ENCODE data around the gene GAS7. TPM values are rescaled to one million over a fixed set of nuclear protein-coding genes. Genes with fewer than 3 reads are reported as not detected.

GAS7 gene
- total RNA-seq, 2 experiments from 2014 or later: 0.60 to 1.3 TPM

DNA sequence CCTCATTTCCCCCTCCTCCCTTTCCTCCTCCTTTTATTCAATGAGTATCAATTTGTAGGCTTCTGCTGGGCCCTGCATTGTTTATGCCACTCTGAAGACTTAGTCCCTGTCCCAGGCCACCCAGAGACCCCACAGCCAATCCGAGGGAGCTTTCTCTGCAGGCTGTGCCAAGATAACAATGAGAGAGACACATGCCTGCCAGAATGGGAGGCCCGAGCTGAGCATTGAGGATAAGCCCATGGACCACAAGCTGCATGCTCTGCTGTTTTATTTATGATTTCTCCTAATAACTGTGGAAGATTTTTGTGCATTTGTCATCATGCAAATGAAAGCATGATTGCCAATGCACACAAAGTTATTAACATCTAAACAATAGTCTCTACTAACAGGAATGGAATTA lies 296.3 kb downstream of the GAS7 start:
- Mint-ChIP-seq H3K36me3 (ENCODE audit: low read depth) (no peaks in the 10 kb centered on the region), H3K27me3 (peaks cover 17% of the 10 kb centered on the region), H3K9me3 (ENCODE audit: low read depth) (no peaks in the 10 kb centered on the region), H3K4me1 (no peaks in the 10 kb centered on the region), H3K4me3 (no peak overlapping the region), H3K27ac (no peak overlapping the region)
- ATAC-seq: no peak
- CTCF ChIA-PET: no interaction called here
- POLR2A ChIA-PET: no interaction called here
- DNase-seq: no peak
- intact Hi-C loops (cut with DNase I, micrococcal nuclease): no loop called here

DNA sequence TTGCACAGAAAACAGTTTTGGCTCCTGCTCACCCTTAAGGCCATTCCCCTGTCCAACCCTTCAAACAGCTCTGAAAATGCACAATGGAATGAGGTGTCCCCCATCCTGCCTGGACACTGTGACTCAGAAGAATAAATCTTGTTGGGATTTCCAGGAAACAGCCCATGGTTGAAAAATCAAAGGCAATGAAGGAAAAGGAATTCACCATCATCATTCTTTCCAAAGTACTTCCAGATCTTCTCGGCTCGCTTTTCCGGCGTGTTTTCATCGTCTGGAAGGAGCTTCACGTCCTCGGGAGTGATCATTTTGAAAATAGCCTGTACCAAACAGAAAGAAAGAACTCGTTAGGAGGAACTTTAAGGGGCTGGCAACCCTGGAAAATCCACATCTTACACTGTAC lies 297.6 kb downstream of the GAS7 start:
- DNase-seq (no peak), ATAC-seq (no peak)
- no peaks in the 10 kb centered on the region for H3K36me3 Mint-ChIP-seq (ENCODE audit: low read depth)
- H3K9me3 Mint-ChIP-seq (ENCODE audit: low read depth): no peaks in the 10 kb centered on the region
- ChIA-PET CTCF (no interaction called here), POLR2A (no interaction called here)
- H3K4me3 Mint-ChIP-seq: no peak overlapping the region
- no peaks in the 10 kb centered on the region for H3K4me1 Mint-ChIP-seq
- intact Hi-C loops (cut with DNase I, micrococcal nuclease): no loop called here
- H3K27me3 Mint-ChIP-seq: peaks cover 15% of the 10 kb centered on the region
- H3K27ac Mint-ChIP-seq: no peak overlapping the region

DNA sequence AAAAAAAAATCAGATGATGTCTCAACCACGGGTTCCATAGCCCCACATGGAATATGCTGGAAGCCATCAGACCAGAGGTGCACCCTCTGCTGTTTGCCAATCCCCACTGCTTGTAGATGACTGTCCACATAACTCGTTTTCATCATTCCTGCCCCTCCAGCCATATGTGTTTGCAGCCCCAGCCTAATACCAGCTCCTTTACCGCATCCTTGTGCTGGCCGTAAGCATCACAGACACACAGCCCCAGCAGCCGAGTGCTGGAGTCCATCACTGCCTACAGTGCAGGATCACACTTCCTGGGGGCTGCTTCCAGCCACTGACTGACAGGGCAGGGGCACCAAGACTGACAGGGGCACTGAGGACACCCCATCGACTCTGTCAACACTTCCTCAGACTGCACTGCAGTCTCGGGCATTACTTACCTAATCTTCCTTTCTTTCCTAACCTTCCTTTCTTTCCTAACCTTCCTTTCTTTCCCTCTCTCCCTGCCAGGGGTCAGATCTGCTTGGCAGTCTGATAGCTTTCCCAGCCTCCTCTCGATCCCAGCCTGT lies 298.3 kb downstream of the GAS7 start:
- intact Hi-C loops (cut with DNase I, micrococcal nuclease): no loop called here
- CTCF ChIA-PET: no interaction called here
- peaks cover 12% of the 10 kb centered on the region for H3K27me3 Mint-ChIP-seq

DNA sequence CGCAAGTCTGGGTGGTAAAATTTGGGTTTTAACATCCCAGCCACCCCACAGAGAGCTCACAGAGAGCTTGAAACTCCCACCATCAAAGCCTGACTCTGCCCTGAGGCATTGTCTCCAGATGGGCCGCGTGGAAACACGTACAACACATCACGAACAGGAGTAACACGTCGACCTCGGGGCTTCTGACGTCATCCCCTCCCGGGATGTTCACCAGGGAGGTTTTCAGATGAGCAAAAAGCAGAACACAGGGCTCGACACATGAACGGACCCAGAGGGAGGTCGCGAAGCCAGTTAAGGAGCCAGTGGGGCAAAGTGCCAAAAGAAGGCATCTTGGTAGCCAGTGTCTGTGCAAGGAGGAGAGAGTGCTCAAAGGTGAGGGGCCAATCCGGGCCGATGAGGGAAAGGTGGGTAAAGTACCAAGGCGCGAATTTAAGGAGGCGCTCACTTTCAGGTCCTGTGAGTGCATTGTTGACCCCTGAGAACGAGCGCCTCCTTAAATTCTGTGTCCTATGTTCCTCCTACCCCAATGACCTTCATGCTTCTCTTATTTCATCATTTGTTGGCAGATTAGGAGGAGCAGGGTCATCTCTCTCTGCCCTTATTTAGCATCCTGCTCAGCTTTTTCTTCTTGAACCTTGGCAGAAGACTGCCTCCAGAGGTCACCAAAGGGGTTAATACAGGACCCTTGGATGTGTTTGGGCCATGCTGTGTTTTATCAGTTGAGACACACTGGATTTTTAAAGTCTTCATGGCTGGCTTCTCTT lies 298.9 kb downstream of the GAS7 start:
- DNase-seq (no peak), ATAC-seq (no peak)
- intact Hi-C loops (cut with DNase I, micrococcal nuclease): no loop called here
- H3K4me3 Mint-ChIP-seq: no peak overlapping the region
- peaks cover 14% of the 10 kb centered on the region for H3K27me3 Mint-ChIP-seq
- no peaks in the 10 kb centered on the region for H3K36me3 Mint-ChIP-seq (ENCODE audit: low read depth)
- H3K9me3 Mint-ChIP-seq (ENCODE audit: low read depth): no peaks in the 10 kb centered on the region
- no peaks in the 10 kb centered on the region for H3K4me1 Mint-ChIP-seq
- H3K27ac Mint-ChIP-seq: no peak overlapping the region
- ChIA-PET POLR2A (interaction anchor here (0.6 kb wide), 1 partner anchor 23 kb away, joined by 5 read pairs; no protein-coding TSS in a partner anchor), CTCF (no interaction called here)

More for the DNA sequence above, 298.3 kb downstream of the GAS7 start:
- ATAC-seq (no peak), DNase-seq (no peak)
- Mint-ChIP-seq H3K9me3 (ENCODE audit: low read depth) (no peaks in the 10 kb centered on the region), H3K27ac (no peak overlapping the region), H3K36me3 (ENCODE audit: low read depth) (no peaks in the 10 kb centered on the region), H3K4me3 (no peak overlapping the region), H3K4me1 (no peaks in the 10 kb centered on the region)
- POLR2A ChIA-PET: no interaction called here

GRCh38 chr17:9898812-9899211 lies 299.6 kb downstream of the GAS7 start:
- intact Hi-C loops (cut with DNase I, micrococcal nuclease): no loop called here
- Mint-ChIP-seq H3K9me3 (ENCODE audit: low read depth) (no peaks in the 10 kb centered on the region), H3K36me3 (ENCODE audit: low read depth) (no peaks in the 10 kb centered on the region), H3K27me3 (peaks cover 17% of the 10 kb centered on the region), H3K27ac (no peak overlapping the region), H3K4me3 (no peak overlapping the region), H3K4me1 (no peaks in the 10 kb centered on the region)
- ATAC-seq (no peak), DNase-seq (no peak)
- POLR2A ChIA-PET: no interaction called here
- CTCF ChIA-PET: no interaction called here

- POLR2A ChIA-PET: no interaction called here
- Mint-ChIP-seq H3K4me3 (no peak overlapping the region), H3K27me3 (peaks cover 18% of the 10 kb centered on the region), H3K9me3 (ENCODE audit: low read depth) (no peaks in the 10 kb centered on the region), H3K27ac (no peak overlapping the region), H3K4me1 (no peaks in the 10 kb centered on the region), H3K36me3 (ENCODE audit: low read depth) (no peaks in the 10 kb centered on the region)
- intact Hi-C loops (cut with DNase I, micrococcal nuclease): no loop called here
- DNase-seq (no peak), ATAC-seq (no peak)
- CTCF ChIA-PET: no interaction called here
Measured at GRCh38 chr17:9897372-9897968, 300.9 kb downstream of the GAS7 start.

GRCh38 chr17:9895923-9896322 lies 302.5 kb downstream of the GAS7 start:
- DNase-seq (no peak), ATAC-seq (no peak)
- Mint-ChIP-seq H3K9me3 (ENCODE audit: low read depth) (no peaks in the 10 kb centered on the region), H3K4me1 (no peaks in the 10 kb centered on the region), H3K27ac (no peak overlapping the region), H3K36me3 (ENCODE audit: low read depth) (no peaks in the 10 kb centered on the region), H3K4me3 (no peak overlapping the region), H3K27me3 (peaks cover 15% of the 10 kb centered on the region)
- ChIA-PET CTCF (no interaction called here), POLR2A (no interaction called here)
- intact Hi-C loops (cut with DNase I, micrococcal nuclease): no loop called here

DNA sequence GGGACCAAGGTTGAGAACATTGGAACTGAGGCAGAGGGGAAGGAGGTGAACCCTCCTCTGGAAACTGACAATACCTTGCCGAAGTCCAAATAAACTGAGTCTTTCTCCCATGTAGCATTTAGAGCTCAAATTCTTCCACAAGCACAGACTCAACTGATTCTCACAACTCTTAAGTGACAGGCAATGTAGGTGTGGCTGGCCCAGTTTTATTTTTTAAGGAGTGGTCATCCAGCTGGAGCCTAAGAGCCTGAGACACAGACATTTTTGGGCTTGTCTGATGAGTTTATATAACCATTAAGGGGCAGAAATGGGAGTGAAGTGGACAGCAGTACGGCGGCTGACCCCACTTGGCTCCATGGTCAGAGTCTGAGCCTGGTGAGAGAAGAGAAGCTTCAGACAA lies 304.2 kb downstream of the GAS7 start:
- ChIA-PET CTCF (interaction anchor here (0.9 kb wide), 1 partner anchor 36 kb away, joined by 4 read pairs; no protein-coding TSS in a partner anchor), POLR2A (no interaction called here)
- H3K9me3 Mint-ChIP-seq (ENCODE audit: low read depth): no peaks in the 10 kb centered on the region
- DNase-seq: no peak
- intact Hi-C loops (cut with DNase I, micrococcal nuclease): no loop called here
- ATAC-seq: no peak
- no peak overlapping the region for H3K27ac Mint-ChIP-seq
- H3K4me1 Mint-ChIP-seq: no peaks in the 10 kb centered on the region
- H3K4me3 Mint-ChIP-seq: no peak overlapping the region
- peaks cover 9% of the 10 kb centered on the region for H3K27me3 Mint-ChIP-seq
- H3K36me3 Mint-ChIP-seq (ENCODE audit: low read depth): no peaks in the 10 kb centered on the region

DNA sequence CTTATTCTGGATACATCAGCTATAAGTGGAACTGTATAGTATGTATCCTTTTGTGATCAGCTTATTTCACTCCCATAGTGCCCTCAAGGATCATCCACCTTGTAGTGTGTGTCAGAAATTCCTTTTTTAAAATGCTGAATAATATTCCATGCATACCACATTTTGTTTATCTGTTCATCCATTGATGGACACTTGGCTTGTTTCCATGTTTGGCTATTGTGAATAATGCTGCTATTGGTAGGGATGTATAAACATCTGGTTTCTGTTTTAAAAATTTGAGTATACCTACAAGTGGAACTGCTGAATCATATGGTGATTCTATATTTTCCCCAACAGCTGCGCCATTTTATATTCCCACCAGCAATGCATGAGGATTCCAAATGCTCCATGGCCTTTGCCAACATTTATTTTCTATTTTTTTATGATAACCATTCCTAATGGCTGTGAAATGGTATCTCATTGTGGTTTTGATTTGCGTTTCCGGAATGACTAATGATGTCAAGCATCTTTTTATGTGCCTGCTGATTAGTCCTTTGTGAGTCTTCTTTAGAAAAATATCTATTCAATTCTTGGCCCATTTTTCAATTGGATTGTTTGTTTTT lies 304.9 kb downstream of the GAS7 start:
- CTCF ChIA-PET: interaction anchor here (0.5 kb wide), 1 partner anchor 706 kb away, joined by 3 read pairs; no protein-coding TSS in a partner anchor
- Mint-ChIP-seq H3K36me3 (ENCODE audit: low read depth) (no peaks in the 10 kb centered on the region), H3K4me1 (no peaks in the 10 kb centered on the region), H3K9me3 (ENCODE audit: low read depth) (no peaks in the 10 kb centered on the region), H3K27ac (peak overlapping the region; percentile 0), H3K27me3 (peaks cover 8% of the 10 kb centered on the region), H3K4me3 (no peak overlapping the region)
- intact Hi-C loops (cut with DNase I, micrococcal nuclease): no loop called here
- ATAC-seq (no peak), DNase-seq (no peak)
- POLR2A ChIA-PET: no interaction called here

GRCh38 chr17:9890124-9890523 lies 308.3 kb downstream of the GAS7 start:
- intact Hi-C loops (cut with DNase I, micrococcal nuclease): loop anchor here in 1 of 2 experiments (2.0 kb wide), 1 partner anchor 161 kb away; no protein-coding TSS in a partner anchor
- Mint-ChIP-seq H3K36me3 (ENCODE audit: low read depth) (no peaks in the 10 kb centered on the region), H3K27ac (no peak overlapping the region), H3K4me1 (no peaks in the 10 kb centered on the region), H3K4me3 (no peak overlapping the region), H3K9me3 (ENCODE audit: low read depth) (no peaks in the 10 kb centered on the region), H3K27me3 (peaks cover 6% of the 10 kb centered on the region)
- peak; percentile 78 for ATAC-seq
- DNase-seq: peak; percentile 56
- CTCF ChIA-PET: interaction anchor here (1.3 kb wide), 2 partner anchors 13 to 160 kb away, joined by 4 to 7 read pairs; no protein-coding TSS in a partner anchor
- POLR2A ChIA-PET: no interaction called here

GRCh38 chr17:9887508-9887907 lies 310.9 kb downstream of the GAS7 start:
- ATAC-seq: no peak
- intact Hi-C loops (cut with DNase I, micrococcal nuclease): no loop called here
- POLR2A ChIA-PET: no interaction called here
- no peaks in the 10 kb centered on the region for H3K36me3 Mint-ChIP-seq (ENCODE audit: low read depth)
- no peak overlapping the region for H3K27ac Mint-ChIP-seq
- no peak for DNase-seq
- H3K4me1 Mint-ChIP-seq: no peaks in the 10 kb centered on the region
- H3K4me3 Mint-ChIP-seq: no peak overlapping the region
- peaks cover 11% of the 10 kb centered on the region for H3K9me3 Mint-ChIP-seq (ENCODE audit: low read depth)
- CTCF ChIA-PET: no interaction called here
- no peaks in the 10 kb centered on the region for H3K27me3 Mint-ChIP-seq

Data from activated CD4-positive, alpha-beta T cell treated with anti-CD3 and anti-CD28 coated beads for 36 hours (primary cell).